ENCODE measurements around the gene DDX5.

The DDX5 gene

GRCh38 chr17:64459284-64459747 is 46.8 kb downstream of the DDX5 start:
- FAIRE-seq (no peak), DNase-seq (ENCODE audit: insufficient read length, low spot score) (no peak)
- no peak for TF ChIP-seq CTCF (IDR thresholded peaks at IDR 0.05; ENCODE audit: insufficient read depth, missing control alignments)

GRCh38 chr17:64458756-64459155 is 47.3 kb downstream of the DDX5 start:
- TF ChIP-seq CTCF (IDR thresholded peaks at IDR 0.05; ENCODE audit: insufficient read depth, missing control alignments): no peak
- DNase-seq (ENCODE audit: insufficient read length, low spot score): no peak
- no peak for FAIRE-seq

- FAIRE-seq: no peak
- no peak for TF ChIP-seq CTCF (IDR thresholded peaks at IDR 0.05; ENCODE audit: insufficient read depth, missing control alignments)
- no peak for DNase-seq (ENCODE audit: insufficient read length, low spot score)
These were observed 48.9 kb downstream of the DDX5 start for GRCh38 chr17:64457156-64457555.

- DNase-seq (ENCODE audit: insufficient read length, low spot score) (no peak), FAIRE-seq (no peak)
- TF ChIP-seq CTCF (IDR thresholded peaks at IDR 0.05; ENCODE audit: insufficient read depth, missing control alignments): no peak
These were observed 49.9 kb downstream of the DDX5 start for GRCh38 chr17:64455993-64456885.

- no peak for FAIRE-seq
- no peak for DNase-seq (ENCODE audit: insufficient read length, low spot score)
These were observed 56.5 kb downstream of the DDX5 start for GRCh38 chr17:64449545-64449944.

GRCh38 chr17:64448665-64449512 is 57.2 kb downstream of the DDX5 start, which contains the start of gene MILR1:
Gene MILR1 (plus strand): TSS chr17:64449115. CDS start chr17:64449169, 54 bp downstream.
- no peak for FAIRE-seq
- no peak for DNase-seq (ENCODE audit: insufficient read length, low spot score)
- TF ChIP-seq CTCF (IDR thresholded peaks at IDR 0.05; ENCODE audit: insufficient read depth, missing control alignments): no peak

More at GRCh38 chr17:64449545-64449944, 56.5 kb downstream of the DDX5 start:
- TF ChIP-seq CTCF (IDR thresholded peaks at IDR 0.05; ENCODE audit: insufficient read depth, missing control alignments): no peak

All from D721Med (cell line).